Tibial nerve (tissue), 4 donors: ENCODE results near the gene CTNNA1.
"Not testable (repeated sequence)": the region's sequence is repeated elsewhere in the genome, so short reads cannot be mapped to it uniquely, and the experiment has no call there.

Experiments used
- EP300 ChIP-seq, 2 donors: sonication (generic); formaldehyde crosslinking; IDR thresholded peaks; one replicate each; pipeline ENCODE4 v1.6.1; 2017; ENCODE audit warnings: antibody characterized with exemption in 2 of 2, mild to moderate bottlenecking in 1 of 2
- TF ChIP-seq, protein P1 (sequence below), 5 experiments: fragments of 200-600 bp in 3 of 5; fragments of 450-650 bp in 2 of 5; sonication (generic) in 3 of 5; IDR thresholded peaks; one replicate each; pipeline ENCODE4 v1.5.1; 2016 to 2019; ENCODE audit warnings: antibody characterized with exemption in 5 of 5, mild to moderate bottlenecking in 3 of 5, moderate library complexity in 2 of 5

- not testable (repeated sequence) for TF ChIP-seq EP300 (IDR thresholded peaks at IDR 0.05)
- TF ChIP-seq, protein P1, sequence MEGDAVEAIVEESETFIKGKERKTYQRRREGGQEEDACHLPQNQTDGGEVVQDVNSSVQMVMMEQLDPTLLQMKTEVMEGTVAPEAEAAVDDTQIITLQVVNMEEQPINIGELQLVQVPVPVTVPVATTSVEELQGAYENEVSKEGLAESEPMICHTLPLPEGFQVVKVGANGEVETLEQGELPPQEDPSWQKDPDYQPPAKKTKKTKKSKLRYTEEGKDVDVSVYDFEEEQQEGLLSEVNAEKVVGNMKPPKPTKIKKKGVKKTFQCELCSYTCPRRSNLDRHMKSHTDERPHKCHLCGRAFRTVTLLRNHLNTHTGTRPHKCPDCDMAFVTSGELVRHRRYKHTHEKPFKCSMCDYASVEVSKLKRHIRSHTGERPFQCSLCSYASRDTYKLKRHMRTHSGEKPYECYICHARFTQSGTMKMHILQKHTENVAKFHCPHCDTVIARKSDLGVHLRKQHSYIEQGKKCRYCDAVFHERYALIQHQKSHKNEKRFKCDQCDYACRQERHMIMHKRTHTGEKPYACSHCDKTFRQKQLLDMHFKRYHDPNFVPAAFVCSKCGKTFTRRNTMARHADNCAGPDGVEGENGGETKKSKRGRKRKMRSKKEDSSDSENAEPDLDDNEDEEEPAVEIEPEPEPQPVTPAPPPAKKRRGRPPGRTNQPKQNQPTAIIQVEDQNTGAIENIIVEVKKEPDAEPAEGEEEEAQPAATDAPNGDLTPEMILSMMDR (IDR thresholded peaks at IDR 0.05), result not testable (repeated sequence)
Measured at GRCh38 chr5:138810861-138811260, 57.6 kb downstream of the CTNNA1 start.
